GM21529 (cell line): ENCODE data around the gene RHOT1.
"Not testable (repeated sequence)": the region's sequence is repeated elsewhere in the genome, so short reads cannot be mapped to it uniquely, and the experiment has no call there.

ENCODE experiments used
- ATAC-seq: cut with Tn5 transposase; IDR thresholded peaks from one replicate; pipeline ENCODE4 v1.9.1; 2021; ENCODE audit not compliant: unreplicated experiment

The RHOT1 gene

DNA sequence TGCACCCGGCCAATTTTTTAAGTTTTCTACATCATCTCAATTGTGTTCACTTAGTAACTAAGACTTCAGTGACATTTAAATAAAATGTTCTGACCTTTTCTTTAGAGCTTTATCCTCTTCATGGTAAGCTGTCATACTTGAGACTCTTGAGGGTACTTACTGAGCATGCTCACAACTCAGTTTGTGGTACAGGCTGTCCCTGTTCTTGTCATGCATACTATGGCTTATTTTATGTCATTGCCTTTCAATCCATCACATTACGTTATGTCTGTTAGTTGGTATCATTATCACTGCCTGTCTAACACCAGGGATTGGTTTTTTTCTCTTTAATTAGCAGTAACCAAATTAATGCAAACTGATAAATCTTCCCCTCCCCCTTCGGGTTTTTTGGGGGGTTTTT lies 81.4 kb downstream of the RHOT1 start:
- ATAC-seq = no peak

DNA sequence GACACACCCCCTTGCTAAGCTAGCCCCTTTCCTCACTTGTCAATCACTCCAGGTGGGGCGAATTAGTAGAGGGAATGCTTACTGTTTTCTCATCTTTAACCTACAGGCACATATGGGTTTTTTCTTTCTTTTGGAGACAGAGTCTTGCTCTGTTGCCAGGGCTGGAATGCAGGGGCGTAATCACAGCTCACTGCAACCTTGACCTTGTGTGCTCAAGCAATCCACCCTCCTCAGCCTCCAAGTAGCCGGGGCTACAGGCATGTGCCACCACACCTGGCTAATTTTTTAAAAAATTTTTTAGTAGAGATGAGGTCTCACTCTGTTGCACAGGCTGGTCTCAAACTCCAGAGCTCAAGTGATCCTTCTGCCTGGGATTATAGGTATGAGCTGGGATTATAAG lies 84.6 kb downstream of the RHOT1 start:
- no peak for ATAC-seq

DNA sequence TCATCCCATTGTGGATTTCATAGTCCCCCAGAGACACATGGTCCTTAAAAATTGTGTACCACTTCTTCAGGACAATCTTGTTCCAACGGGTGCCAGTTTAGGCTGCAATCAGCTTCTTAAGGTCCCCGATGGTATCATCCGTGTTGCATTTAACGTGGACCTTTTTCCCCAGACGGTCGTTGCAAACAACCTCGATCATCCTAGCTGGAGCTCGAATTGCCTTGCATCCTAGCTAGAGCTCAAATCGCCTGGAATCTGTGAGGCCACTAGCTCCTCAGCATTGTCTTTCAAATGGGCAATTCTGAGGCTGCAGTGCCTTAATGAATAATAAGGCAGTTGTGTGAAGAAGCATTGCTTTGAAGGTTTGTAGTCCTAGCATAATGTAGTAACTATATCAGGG lies 85.6 kb downstream of the RHOT1 start:
- no peak for ATAC-seq

DNA sequence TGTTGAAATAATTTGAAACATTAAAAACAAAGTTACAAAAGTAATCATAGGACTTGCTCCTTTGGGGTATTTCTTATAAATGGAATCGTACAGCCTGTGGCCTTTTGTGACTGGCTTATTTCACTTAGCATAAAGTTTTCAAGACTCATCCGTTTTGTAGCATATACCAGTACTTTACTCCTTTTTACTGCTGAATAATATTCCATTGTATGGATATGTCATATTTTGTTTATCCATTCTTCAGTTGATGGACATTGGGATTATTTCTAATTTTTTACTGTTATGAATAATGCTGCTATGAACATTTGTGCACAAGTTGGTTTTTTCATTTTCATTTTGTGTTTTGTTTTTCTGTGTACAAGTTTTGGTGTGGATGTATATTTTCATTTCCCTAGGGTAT lies 93.3 kb downstream of the RHOT1 start:
- no peak for ATAC-seq

DNA sequence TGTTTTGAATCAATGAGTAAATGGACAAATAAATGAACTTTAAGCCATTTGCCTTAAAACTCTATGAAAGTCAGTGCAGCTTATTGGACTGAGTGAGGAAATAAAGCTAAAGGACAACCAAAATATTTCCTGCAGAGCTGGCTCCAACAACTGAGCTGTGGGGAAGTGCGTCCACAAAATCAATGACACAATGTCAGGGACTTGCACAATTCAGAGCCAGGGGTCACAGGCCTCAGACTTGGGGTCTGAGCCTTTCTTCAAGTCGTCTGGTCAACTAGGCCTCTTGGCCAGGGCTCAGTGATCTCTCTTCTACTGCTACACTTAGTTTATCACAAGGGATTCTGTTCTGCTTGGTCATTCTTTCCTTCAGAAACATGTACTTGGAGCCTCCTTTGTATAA lies 97.2 kb downstream of the RHOT1 start:
- ATAC-seq = no peak

DNA sequence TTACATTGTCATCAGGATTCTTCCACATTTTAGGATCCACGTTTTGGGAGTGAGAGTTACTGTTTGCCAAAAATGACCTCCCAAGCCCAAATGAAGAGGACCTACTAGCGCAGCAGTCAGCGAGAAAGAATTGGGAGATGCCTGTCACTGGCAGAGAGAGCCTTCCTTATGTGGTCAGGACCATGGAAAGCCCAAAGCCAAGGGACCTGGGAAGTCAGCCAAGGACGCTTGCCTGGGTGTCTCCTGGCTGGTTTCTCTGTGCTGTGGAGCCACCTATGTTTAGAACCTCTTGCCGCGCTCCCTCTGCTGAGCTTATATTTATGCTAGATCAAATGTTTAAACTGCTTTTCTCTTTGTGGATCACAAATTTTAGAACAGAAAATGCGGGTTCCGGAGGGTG lies 98.4 kb downstream of the RHOT1 start:
- no peak for ATAC-seq

DNA sequence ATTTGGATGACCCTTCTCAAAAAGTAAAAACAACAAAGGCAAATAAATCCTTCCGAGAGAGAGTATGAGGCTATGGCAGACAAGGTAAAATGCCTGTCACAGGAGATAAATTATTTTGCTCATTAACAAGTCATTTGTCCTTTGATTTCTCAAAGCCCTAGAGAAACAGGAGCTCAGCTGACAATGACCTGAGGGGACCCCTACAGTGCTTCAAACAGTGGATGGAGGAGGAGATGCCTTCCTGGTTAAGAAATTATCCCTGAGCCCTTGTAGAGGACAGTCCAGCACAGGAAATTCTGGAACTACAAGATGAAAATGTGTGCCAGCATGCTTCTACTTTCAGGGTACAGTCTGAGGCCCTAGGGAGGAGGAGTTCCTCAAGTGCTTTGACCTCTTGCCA lies 99.3 kb downstream of the RHOT1 start:
- ATAC-seq = no peak

DNA sequence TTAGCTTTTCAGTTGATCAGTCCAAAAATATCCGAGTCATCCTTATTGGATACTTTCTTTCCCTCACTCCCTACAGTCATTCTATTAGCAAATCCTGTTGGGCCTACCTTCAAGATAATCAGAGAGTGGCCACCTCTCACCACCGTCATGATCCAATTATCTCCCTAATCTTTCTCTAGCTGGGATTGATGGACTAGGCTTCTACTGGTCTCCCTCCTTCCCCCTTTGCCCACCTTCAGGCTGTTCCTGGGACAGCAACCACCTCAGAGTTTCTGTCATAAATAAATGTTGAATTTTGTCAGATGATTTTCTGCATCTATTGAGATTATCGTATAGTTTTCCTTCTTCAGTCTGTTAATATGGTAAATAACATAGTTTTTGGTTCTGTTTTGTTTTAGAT lies 107.2 kb downstream of the RHOT1 start:
- no peak for ATAC-seq

DNA sequence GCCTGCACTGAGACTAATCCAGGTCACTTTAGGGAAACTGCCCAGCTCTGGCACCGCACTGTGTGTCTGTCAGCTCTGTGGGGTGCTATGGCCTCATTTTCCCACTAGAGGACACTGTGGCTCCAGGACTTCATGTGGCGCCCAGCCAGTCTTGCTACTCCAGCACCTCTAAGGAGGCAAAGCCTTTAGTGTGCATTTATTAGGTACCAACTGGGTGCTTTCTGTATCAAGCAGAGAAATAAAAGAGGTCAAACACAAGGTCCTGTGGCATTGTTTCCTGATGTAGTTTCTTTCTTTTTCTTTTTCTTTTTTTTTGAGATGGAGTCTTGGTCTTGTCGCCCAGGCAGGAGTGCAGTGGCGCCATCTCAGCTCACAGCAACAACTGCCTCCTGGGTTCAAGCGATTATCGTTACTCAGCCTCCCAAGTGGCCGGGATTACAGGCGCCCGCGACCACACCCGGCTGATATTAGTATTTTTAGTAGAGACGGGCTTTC lies 110.9 kb downstream of the RHOT1 start:
- ATAC-seq = peak; percentile 45

DNA sequence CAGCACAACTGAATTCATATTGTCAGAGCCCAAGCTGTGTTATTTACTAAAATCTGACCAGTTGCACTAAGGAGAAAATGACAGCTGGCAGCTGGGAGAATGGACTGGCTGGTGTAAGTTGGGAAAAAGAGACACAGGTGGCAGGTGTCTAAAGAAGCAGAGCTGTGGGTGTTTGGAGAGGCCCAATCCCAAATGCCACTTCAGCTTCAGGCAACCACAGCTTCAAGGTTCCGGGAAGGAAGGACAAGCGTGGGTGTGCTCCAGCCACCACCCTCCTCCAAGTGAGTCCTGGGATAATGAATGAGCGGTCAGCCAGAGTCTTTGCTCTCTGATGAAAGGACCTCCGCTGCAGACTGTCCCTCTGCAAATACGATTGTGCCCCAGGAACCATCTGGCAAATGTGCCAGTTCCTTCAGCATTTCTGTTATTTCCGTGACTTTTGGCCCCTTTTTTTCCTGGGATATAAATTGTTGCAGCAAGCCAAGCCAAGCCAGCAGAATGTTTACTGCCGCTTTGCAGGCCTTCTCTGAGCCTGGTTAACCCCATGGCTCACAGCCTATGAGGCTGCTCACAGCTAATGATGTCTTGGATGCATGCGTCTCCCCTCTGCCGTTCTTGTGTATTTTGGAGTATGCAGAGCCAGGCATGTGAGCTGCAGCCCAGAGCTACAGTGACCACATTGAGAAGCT lies 113.9 kb downstream of the RHOT1 start:
- ATAC-seq = no peak

DNA sequence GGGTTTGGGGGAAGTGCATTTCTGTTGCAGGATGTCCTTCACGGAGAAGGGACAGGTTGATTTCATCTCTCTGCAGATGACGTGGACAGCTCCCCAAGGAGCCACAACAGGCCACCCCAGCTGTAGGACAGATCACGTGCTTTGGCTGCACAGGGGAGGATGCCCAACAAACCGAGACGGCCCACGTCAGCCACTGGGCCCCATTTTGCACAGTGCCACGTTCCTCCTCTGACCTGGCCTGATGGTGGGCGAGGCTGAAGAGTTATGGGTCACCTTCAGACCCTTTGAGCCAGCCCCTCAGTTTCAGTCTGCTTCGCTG lies 114.4 kb downstream of the RHOT1 start:
- ATAC-seq = no peak

DNA sequence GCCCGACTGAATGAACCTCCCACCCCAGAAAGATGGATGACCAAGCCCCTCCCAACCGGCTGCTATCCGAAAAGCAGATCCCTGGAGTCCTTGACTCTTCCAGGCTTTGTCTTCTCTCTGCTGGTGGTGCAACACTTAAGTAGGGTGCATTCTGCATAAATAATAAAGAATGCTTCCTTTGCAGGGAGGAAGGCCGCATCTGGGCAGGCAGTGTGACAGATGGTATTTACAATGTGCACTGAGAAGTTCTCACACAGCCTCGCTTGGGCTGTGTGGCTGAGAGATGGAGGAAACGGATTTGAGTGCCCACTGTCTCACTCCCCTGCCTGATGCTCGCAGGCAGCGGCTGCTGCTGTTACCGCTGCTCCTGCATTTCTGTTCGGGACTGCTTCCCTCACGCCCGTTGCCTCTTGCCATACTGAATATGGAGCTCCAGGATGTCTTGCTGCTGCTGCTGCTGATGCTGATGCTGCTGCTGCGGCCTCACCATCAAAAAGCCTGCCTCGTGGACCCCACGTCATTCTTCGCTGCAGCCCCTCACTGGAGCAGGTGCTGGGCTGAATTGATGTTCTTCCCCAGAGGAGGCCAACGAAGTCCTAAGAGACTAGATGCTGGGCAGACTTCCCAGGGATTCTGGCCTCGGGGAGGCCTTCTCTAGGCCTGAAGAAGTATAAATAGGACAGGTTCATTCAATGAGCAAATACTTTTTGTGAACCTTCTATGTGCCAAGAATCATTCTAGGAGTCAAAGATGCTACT lies 116.3 kb downstream of the RHOT1 start:
- ATAC-seq = no peak

DNA sequence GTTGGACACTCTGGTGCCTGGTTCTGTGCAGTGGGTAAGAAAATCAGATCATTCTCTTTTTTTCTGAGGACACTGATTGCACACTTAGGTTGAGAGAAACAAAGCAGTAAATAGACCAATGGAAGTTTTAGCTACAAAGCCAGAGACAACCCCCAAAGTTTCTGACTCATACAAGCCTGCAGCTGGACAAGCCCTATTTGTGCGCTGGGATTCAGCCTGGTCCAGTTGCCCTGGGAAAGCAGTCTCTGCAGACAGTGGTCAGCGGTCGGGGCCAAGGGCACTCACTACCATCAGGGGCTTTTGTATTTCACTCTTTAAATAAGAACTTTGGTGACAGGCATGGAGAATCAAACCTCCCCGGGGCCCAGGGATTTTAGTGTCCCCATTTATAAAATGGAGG lies 117.3 kb downstream of the RHOT1 start:
- ATAC-seq = no peak

DNA sequence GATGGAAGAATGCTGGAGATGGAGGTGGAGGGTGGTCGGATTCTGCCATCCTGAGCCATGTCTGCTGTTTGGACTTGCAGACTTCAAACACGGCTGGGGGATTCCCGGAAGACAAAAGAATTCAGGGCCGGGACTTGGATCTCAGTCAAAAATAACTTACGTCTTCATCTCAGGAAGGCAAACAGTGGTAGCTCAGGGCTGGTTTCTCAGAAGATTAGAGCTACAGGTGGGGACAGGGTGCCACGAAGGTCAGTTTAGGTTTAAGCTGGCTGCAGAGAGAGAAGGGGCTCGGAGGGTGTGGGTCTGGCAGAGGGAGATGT lies 119.1 kb downstream of the RHOT1 start:
- no peak for ATAC-seq

DNA sequence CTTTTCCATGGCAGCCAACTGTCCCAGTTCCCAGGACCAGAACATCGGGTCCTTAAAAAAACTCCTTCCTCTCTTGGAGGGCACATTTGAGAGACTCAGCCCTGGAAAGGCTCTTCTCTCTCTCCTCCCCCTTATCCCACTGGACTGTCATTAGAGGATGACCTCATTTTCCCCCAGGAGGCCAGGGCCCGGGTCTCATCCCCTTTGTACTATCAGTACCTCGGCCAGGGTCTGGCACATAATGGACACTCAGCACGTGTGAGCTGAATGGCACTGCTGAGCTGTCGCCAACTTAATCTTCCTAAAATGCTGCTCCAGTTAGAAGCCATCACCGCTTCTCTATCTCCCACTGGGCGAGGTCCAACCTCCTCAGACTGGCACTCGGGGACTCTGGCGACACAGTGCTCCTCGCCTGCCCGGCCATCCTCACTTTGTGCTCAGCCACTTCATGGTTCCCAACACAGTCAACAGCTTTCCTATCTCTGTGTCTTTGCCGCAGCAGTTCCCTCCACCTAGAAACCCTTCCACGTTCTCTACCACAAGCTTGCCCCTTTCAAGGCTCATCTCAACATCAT lies 119.7 kb downstream of the RHOT1 start:
- ATAC-seq = no peak

DNA sequence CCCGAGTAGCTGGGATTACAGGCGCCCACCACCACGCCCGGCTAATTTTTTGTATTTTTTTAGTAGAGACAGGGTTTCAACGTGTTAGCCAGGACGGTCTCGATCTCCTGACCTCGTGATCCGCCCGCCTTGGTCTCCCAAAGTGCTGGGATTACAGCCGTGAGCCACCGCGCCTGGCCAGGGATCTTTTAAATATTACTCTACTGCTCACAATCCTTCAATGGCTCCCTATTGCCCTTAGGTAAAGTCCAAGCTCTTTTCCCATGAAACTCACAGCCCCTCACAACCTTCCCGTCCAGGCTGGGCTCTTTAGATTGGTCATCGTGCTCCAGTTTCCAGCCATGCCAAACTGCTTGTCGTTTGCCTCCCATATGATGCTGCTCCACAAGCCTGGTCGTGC lies 121.2 kb downstream of the RHOT1 start:
- ATAC-seq = not testable (repeated sequence)

DNA sequence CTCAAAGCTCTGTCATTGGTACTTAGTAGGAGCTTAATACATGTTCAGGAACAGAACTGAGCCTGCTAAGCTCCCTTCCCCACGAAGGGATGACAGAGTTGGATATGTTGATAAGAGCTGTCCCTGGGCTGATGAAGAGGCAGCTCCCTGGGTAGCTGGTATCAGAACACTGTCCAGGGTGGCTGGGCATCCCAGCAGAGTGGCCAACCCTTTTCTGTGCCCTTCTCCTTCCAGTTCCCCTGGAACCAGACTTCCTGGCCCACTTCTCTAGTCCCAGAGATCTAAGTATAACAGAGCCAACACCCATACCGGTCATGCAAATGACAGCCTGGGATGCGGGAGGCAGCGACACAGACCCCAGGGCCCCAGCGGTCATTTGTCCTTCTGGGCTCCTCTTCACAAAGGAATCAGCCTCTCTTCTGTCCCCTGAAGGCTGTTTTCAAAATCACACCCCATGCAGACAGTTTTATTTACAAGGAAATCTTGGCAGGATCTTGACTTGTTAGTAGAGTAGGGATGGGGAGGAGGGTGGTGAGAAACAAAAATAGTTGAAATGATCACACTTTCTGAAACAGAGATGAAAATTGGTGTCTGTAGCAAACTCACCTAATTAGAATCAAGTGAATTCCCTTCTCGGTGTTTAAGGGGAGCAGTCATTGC lies 122.0 kb downstream of the RHOT1 start:
- ATAC-seq = no peak

DNA sequence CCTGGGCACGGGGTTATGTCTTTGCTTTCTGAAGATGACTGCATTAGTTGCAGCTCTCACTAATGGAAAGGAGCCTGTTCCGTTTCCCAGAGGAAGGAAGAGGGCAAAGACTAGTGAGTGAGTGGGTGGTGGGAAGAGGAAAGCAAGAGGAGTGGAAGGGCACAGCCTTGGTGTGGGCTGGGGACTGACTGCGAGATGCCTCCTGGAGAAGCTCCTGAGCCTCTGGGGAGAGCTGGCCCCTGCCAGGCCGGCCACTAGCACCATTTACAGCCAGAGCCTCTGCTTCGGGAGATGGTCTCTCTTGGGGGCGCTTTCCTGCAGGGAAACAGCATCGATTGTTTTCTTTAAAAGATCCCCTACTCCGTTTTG lies 122.5 kb downstream of the RHOT1 start:
- ATAC-seq = no peak

DNA sequence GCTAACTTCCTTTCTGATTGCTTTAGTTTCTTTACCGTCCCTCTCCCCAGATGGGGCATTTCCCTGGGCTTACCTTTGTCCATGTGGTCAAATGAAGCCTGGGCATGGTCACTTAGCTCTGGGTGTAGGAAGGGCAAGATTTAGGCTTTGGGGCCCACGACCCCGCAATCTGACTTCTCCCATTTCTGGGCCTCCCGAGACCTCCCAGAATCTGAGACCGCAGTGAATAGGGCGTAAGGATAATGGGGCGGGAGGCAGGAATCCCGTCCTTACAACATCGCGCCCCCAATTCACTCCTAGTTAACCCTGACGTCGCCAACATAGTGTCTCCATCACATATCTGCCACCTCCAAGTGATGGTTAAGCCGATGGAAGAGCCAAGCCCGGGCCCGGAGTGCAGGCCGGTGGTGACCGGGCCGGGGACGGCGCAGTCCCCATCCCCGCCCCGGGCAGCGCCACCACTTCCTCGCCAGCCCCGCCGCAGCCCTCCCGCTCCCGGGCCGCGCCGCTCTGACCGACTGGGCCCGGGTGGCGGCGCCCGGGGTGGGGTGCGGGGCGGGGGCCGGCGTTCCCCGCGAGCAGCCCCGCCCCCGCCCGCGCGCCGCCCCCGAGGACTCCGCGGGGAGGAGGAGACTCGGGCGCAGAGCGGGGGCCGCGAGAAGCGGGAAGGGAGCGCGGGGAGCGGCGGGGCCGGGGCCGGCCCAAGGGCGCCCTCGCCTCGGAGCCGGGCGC lies 123.1 kb downstream of the RHOT1 start, which contains the start of gene RHBDL3:
Gene RHBDL3, plus strand, starts transcription at position 641 of the 732 bp plus-strand sequence. CDS start 358 bp downstream, outside the sequence.
- no peak for ATAC-seq

DNA sequence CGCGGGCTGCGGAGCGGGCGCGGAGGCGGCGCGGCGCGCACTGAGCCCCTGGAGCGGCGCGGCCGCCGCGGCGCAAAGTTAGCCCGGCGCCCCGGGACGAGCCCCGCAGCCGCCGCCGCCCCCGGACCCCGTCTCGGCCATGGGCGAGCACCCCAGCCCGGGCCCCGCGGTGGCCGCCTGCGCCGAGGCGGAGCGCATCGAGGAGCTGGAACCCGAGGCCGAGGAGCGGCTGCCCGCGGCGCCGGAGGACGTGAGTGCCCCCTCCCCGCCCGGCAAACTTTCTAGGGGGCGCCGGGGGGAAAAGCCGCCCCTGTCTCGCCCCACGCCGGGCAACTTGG lies 123.7 kb downstream of the RHOT1 start:
- no peak for ATAC-seq
